Peyer's patch (tissue), 4 donors: Measurements from ENCODE around the gene BHLHE40.

Experiments used
- CTCF ChIP-seq, 6 experiments: fragments of 450-650 bp in 4 of 6; fragments of 200-600 bp in 2 of 6; sonication (generic) in 1 of 6; IDR thresholded peaks; one replicate each; pipeline ENCODE4 v1.5.1; 2017 to 2019; ENCODE audit warnings: antibody characterized with exemption in 6 of 6, mild to moderate bottlenecking in 3 of 6, moderate library complexity in 1 of 6
- POLR2A ChIP-seq, 2 donors: fragments of 450-650 bp; IDR thresholded peaks; one replicate each; pipeline ENCODE4 v1.5.1; 2017; ENCODE audit warnings: antibody characterized with exemption in 2 of 2, mild to moderate bottlenecking in 2 of 2, moderate library complexity in 2 of 2

GRCh38 chr3:4994144-4994730 is 15.0 kb downstream of the BHLHE40 start:
- TF ChIP-seq CTCF (IDR thresholded peaks at IDR 0.05) (no peak), POLR2A (IDR thresholded peaks at IDR 0.05) (no peak)
